Measurements from ENCODE around the gene KSR1.

DNA sequence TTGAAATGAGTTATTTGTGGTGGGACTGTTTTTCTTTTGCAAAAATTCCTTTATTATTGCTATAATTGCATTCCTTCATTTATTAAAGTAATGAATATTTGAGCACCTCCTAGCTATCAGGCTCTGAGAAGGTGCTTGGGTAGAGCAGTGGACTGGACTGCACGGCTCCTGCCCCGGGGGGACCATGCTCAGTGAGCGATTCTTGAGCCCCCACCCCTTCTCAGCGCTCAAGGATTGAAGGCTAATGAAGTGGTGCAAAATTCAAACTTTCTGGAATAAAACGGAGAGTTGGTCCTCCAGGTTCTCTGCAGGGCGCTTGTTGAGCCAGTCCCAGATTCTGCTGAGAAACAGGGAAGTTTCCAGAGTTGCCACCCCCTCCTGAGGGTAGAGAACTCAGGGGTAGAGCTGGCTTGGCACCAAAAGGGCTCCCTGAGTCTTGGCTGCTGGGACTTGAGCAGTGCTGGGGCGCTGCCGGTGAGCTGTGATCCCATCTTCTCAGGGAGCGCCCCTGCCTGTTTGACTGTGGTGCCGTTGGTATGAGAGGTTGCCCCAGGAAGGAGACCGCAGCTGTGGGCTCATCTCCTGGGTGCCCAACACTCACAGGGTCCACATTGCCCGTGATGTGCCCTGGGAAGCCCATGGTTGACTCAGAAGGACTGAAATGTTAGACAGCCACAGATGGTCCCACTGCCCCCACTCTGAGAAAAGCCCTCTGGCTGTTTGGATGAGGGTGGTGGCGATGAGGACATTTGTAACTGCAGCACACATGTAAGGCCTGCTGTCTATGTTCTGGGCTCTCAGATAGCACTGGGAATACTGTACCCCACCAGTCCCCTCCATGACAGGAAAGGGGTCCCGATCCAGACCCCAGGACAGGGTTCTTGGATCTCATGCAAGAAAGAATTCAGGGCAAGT is 20.0 kb downstream of the KSR1 start:
- no peak for TF ChIP-seq RB1 (IDR thresholded peaks at IDR 0.05; ENCODE audit: low read depth)
- no peak for TF ChIP-seq RAD21 (CRISPR knock-in tag; conservative IDR thresholded peaks at IDR 0.05 in 1 of 2, IDR thresholded peaks at IDR 0.05 in 1 of 2)
- TF ChIP-seq RCOR1 (IDR thresholded peaks at IDR 0.05; ENCODE audit: borderline replicate concordance in 1 of 2, low read depth in 2 of 2, low read length in 2 of 2) = no peak
- no peak for TF ChIP-seq ZSCAN29 (IDR thresholded peaks at IDR 0.05)
- TF ChIP-seq ZNF239 (CRISPR knock-in tag; IDR thresholded peaks at IDR 0.05) = no peak
- TF ChIP-seq, protein P1, sequence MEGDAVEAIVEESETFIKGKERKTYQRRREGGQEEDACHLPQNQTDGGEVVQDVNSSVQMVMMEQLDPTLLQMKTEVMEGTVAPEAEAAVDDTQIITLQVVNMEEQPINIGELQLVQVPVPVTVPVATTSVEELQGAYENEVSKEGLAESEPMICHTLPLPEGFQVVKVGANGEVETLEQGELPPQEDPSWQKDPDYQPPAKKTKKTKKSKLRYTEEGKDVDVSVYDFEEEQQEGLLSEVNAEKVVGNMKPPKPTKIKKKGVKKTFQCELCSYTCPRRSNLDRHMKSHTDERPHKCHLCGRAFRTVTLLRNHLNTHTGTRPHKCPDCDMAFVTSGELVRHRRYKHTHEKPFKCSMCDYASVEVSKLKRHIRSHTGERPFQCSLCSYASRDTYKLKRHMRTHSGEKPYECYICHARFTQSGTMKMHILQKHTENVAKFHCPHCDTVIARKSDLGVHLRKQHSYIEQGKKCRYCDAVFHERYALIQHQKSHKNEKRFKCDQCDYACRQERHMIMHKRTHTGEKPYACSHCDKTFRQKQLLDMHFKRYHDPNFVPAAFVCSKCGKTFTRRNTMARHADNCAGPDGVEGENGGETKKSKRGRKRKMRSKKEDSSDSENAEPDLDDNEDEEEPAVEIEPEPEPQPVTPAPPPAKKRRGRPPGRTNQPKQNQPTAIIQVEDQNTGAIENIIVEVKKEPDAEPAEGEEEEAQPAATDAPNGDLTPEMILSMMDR (IDR thresholded peaks at IDR 0.05 in 2 of 3, conservative IDR thresholded peaks at IDR 0.05 in 1 of 3; ENCODE audit: insufficient read depth in 2 of 3, low read depth in 1 of 3, low read length in 3 of 3) = no peak
- TF ChIP-seq, protein P2, sequence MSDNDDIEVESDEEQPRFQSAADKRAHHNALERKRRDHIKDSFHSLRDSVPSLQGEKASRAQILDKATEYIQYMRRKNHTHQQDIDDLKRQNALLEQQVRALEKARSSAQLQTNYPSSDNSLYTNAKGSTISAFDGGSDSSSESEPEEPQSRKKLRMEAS (CRISPR knock-in tag; IDR thresholded peaks at IDR 0.05) = no peak
- TF ChIP-seq RHOXF2B (CRISPR knock-in tag; conservative IDR thresholded peaks at IDR 0.05) = no peak
- TF ChIP-seq FOXM1 (IDR thresholded peaks at IDR 0.05; ENCODE audit: low read depth) = no peak
- no peak for TF ChIP-seq FOXM1 (CRISPR knock-in tag; IDR thresholded peaks at IDR 0.05; ENCODE audit: low read depth)
- no peak for TF ChIP-seq HDAC3 (IDR thresholded peaks at IDR 0.05; ENCODE audit: borderline replicate concordance, partially characterized antibody)
- TF ChIP-seq ETV5 (CRISPR knock-in tag; IDR thresholded peaks at IDR 0.05; ENCODE audit: low read depth) = no peak
